DMS114 treated with DMSO at 0.1 percent for 48 hours (cell line): ENCODE results near the gene FXYD2.
A peak's percentile ranks its signal among the peaks of the same experiment; 100 is the strongest.
"Not testable (repeated sequence)": the region's sequence is repeated elsewhere in the genome, so short reads cannot be mapped to it uniquely, and the experiment has no call there.

Experiments
- DNase-seq: peaks from one replicate; lab custom pipeline; 2025; ENCODE audit not compliant: unreplicated experiment; lab: John Stamatoyannopoulos, UW

The FXYD2 gene

DNA sequence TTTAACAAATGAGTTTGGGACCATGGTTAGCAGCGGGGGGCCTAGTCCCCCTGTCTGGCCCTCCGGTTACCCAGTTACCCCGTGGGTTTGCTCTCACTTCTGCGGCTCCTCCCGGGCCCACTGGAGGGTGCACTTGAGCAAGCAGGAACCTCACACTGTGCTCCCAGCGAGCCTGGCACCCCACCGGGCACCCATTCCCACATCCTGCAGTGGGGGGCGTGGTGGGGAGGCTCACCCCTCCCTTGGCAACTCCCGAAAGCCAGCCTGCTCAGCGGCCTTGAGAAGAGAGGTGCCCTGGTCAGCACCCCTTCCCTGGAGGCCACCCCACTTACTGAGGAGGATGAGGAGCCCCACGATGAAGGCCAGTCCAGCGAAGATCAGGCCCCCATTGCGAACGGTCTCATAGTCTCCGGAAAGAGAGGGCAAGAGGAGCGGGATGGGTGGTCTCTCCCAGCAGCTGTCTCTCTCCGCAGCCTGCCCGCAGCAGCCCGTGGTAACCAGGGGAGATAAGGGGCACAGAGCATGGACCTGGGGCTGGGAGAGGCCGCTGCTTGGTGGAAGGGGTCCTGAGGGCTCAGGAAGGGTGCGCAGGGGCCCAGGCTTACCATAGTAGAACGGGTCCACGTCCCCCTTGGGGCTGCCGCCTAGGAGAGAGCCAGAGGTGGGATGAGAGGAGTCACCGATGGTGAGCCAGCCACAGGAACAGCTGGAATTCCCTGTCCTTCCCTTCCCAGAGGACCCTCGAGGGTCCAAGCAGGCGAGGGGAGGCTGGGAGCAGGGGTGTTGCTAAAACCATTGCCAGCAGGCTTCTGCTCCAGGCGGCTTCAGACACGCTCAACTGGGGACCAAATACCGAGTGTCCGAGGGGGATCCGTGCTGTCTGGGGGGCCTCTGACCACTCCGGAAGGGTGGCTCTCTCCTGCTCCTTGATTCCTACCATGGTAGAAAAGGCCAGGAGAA lies 2.2 kb downstream of the FXYD2 start:
- no peak for DNase-seq

- DNase-seq: no peak
Observed at GRCh38 chr11:117821431-117821830, 3.1 kb downstream of the FXYD2 start.

GRCh38 chr11:117820516-117820915 lies 4.0 kb downstream of the FXYD2 start:
- no peak for DNase-seq

DNA sequence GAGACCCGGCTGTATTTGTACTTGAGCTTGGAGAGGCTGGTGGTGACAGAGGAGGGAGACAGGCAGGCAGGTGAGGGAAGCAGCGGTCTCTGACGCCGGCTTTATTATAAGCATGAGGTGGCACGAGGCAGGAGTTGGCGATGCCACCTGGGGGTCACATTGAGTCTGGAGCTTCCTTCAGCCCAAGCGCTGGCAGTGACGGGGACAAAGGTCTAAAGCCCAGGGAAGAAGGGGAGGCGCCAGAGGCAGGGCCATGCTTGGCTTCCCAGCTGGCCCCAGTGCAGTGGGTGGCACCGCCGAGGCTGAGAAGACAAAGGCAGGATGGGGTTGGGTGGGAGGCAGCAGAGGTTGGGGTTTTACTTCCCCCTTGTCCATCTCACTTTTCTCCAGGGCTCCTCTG lies 4.5 kb downstream of the FXYD2 start:
- DNase-seq: no peak

- DNase-seq: peak; percentile 44
Observed at GRCh38 chr11:117819096-117820040, 5.2 kb downstream of the FXYD2 start.

DNA sequence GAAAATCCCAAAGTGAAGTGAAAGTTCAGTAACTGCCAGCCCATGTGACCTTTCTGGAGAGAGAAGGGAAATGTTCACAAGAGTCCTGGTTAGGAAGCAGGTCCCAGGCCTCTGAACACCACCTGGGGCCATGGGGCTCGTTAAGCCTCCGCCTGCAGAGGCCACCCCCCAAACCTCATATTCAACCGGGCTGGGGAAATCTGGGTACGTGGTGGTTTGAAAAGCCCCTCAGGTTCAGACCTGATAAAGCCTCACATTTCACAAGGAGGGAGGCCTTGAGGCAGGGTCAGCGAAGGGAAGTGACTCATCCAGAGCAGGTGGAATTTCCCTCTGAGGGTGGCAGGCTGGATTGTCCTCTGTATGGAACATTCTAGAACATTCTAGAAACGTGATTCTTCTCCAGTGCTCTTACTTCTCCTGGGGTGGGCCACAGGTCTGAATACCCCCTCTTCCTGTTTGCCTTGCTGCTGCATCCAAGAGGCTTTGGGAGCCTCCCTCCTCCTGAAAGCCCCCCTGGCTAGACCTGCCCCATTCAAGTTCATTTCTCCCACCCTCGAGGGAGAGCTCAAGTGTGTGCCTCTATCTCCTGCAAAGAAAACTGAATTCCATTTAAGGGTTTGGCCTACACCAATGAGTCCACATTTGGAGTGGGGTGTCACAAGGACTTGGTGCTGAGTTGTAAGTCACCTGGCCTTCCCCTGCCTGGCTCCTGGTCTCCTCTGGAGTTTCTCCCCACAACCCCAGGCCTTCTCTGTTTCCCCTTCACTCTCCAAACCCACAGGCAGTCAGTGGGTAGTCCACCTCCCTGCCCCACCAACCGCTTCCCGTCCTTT lies 6.3 kb downstream of the FXYD2 start:
- no peak for DNase-seq

DNA sequence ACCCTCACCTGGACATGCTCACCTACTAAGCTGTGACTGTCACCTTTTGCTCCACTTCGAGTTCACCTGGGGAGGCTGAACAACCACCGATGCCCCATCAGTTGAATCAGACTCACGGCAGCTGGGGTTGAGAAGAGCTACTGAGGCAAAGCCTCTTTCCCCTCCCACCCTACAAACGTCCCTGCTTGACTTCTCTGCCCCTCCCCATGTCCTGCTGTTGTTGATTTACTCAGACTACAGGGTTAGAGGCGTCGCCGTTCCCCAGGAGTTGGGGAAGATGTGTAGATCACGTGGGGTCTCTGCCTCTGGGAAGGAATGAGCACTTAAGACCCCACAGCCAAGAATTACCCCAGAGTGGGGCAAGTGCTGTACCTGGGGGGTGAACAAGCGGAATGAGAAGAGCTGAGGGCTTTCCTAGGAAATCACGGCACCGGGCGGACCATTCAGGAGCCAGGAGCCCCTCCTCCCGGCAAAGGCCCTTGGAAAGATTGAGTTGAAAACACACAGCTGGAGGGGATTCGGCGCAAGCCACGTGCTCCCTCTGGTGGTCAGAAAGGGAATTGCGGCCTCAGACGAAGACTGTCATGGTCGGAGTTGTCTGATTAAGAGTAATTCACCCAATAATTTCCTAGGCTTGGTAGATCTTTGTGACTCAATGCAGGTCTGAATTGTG lies 7.0 kb downstream of the FXYD2 start:
- peak; percentile 13 for DNase-seq

DNA sequence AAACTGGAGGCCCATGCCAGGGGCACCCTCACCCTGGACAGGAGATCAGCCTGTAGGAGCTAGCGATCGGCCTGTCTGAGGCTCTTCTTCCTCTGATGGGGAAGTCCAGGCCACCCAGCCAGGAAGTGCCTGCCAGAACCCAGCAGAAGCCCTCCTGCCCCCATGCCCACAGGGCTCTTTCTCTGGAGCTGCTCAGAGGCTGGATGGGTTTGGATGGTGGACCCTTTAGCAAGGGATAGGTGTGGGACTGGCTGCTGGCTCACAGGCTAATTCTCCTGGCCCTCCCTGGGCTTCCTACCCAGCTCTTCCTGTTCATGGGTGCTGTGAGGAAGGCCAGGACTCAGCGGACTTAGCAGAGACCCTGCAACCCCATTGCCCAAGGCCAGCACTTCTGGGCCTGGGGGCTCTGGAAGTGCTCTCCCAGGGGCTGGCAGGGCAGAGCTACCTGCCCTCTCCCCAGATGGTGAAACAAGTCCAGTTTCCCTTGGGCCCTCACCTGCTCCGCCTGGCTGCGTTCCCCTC lies 7.6 kb downstream of the FXYD2 start:
- no peak for DNase-seq

DNA sequence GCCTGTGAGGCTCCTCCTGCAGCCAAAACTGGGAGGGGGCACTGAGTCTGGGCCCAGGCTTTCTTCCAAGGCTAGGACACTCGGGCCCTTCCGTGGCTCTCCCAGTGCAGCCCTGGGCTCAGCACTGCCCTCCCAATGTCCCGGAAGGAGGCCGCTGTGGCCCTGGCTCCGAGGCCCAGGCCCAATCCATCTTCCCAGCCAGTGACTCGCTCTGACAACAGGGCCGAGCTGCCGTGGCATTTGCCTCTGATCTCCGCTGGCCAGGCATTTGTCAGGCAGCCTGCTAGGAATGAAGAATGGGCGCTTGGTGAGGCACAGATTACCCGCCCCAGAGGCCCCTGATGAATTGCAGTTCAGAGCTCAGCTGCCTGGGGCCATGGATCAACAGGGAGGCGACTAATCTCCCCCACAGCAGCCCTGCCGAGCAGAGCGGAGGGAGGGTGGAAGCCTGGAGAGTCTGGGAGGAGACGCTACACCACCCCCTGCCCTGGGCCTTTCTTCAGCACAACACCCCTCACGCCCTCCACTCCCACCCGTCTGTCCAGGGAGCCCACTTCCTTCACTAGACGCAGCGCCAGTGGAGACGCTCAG lies 8.3 kb downstream of the FXYD2 start:
- no peak for DNase-seq

- no peak for DNase-seq
Observed at GRCh38 chr11:117815262-117815803, 9.2 kb downstream of the FXYD2 start.

DNA sequence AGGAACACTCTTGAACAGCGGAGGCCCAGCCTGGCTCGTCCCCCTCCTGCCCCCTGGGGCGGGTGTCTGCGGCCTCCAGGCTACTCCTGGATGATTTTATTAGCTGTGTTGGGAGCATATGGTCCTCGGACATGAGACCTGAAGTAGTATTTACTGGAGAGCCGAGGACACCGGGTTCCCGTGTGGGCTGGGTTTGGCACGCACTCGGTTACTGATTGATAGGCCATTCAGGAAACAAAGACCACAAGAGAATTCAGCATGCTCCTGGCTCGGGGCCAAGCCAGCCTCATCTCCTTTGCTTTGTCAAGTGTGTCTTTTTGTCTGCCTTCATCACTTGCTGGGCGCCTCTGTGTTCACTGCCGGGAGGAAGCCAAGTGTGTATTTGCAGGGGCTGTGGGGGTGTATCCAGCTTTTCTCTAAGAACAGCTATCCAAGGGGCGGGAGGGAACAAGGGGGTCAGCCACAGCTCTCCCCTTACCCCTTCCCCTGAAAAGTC lies 9.7 kb downstream of the FXYD2 start:
- no peak for DNase-seq

- DNase-seq: no peak
Observed at GRCh38 chr11:117814204-117814765, 10.3 kb downstream of the FXYD2 start.

GRCh38 chr11:117810056-117810451 lies 14.5 kb downstream of the FXYD2 start:
- DNase-seq: not testable (repeated sequence)

- peak; percentile 48 for DNase-seq
Observed at GRCh38 chr11:117809236-117810055, 15.1 kb downstream of the FXYD2 start.

DNA sequence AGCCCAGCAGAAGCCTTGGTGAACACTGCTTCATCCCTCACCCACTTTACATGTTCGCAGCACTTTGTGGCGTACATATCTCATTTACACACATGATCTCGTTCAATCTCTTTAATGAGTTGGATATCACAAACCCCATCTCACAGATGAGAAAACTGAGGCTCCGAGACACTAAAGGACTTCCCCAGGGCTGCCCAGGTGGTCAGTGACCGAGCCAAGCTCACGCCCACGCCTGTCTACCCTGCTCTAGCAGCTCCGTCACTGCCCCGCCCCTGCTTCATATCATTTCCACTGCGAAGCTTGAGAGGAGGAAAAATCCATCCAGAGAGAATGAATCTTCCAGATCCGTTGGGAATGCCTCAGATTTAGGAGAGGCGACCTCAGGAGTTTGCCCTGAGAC lies 15.8 kb downstream of the FXYD2 start:
- DNase-seq: no peak

- peak; percentile 34 for DNase-seq
Observed at GRCh38 chr11:117807482-117808327, 16.8 kb downstream of the FXYD2 start.

DNA sequence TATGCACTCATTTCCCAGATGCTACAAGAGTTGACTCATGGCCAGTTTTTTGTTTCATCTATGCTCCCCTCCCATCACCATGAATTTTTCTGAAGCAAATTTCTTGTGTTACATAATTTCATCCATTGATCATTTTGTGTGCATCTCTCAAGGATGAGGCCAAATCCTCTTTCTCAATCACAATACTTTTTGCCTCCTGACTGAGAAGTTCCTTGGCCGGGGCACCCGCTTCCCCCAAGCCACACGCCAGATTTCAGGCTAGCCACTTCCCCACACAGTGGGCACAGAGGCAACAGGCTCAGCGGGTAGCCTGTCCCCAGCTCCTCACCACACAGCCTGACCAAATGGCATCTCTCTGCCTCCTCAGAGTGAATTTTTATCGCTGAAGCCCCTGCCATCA lies 17.7 kb downstream of the FXYD2 start:
- DNase-seq: no peak
